HFF-Myc (cell line): ENCODE measurements around the gene PLEKHM1.

ENCODE experiments used
- DNase-seq: peaks from one replicate; pipeline ENCODE4 v3.0.0-alpha.2; 2011; ENCODE audit warnings: low read depth; ENCODE audit errors: extremely low read depth
- H3K4me3 ChIP-seq: replicated peaks from 2 replicates; pipeline ENCODE4 v1.5.1; 2011; ENCODE audit warnings: low read depth, mild to moderate bottlenecking, control low read depth, low read length
- CTCF ChIP-seq: IDR thresholded peaks from 2 replicates; pipeline ENCODE4 v1.5.1; 2012; ENCODE audit warnings: mild to moderate bottlenecking, low read depth, low read length, control low read depth; ENCODE audit errors: missing control alignments

Gene PLEKHM1

DNA sequence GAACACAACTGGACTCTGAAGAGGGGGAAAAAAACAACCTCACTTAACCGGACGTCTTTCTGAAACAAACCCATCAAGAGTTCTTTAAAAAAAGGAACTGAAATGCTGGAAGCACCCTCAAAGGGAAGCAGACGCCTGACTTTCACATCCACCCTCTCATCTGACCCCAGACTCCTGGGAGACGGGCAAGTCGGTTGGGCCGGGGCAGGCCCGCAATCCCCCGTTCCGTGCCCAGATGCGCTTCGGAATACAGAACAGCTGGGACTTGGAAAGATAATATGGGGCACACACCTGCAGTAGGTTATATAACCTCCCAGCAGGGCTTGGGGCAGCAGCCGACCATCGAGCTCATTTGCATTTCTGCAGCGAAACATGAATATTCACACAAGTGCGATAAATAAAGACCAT is 61.6 kb downstream of the PLEKHM1 start:
- H3K4me3 ChIP-seq, result no peak overlapping the region
- TF ChIP-seq CTCF, result no peak
- no peak for DNase-seq

- H3K4me3 ChIP-seq, result no peak overlapping the region
- TF ChIP-seq CTCF, result peak; percentile 95
- DNase-seq, result no peak
Observed at GRCh38 chr17:45428050-45428617, 62.4 kb downstream of the PLEKHM1 start.

- no peak overlapping the region for H3K4me3 ChIP-seq
- DNase-seq, result no peak
- no peak for TF ChIP-seq CTCF
Observed at GRCh38 chr17:45427181-45427835, 63.2 kb downstream of the PLEKHM1 start.

- DNase-seq, result no peak
- no peak for TF ChIP-seq CTCF
- H3K4me3 ChIP-seq, result no peak overlapping the region
Observed at GRCh38 chr17:45426561-45426960, 64.0 kb downstream of the PLEKHM1 start.

GRCh38 chr17:45425984-45426413 is 64.5 kb downstream of the PLEKHM1 start:
- H3K4me3 ChIP-seq, result no peak overlapping the region
- no peak for TF ChIP-seq CTCF
- no peak for DNase-seq

DNA sequence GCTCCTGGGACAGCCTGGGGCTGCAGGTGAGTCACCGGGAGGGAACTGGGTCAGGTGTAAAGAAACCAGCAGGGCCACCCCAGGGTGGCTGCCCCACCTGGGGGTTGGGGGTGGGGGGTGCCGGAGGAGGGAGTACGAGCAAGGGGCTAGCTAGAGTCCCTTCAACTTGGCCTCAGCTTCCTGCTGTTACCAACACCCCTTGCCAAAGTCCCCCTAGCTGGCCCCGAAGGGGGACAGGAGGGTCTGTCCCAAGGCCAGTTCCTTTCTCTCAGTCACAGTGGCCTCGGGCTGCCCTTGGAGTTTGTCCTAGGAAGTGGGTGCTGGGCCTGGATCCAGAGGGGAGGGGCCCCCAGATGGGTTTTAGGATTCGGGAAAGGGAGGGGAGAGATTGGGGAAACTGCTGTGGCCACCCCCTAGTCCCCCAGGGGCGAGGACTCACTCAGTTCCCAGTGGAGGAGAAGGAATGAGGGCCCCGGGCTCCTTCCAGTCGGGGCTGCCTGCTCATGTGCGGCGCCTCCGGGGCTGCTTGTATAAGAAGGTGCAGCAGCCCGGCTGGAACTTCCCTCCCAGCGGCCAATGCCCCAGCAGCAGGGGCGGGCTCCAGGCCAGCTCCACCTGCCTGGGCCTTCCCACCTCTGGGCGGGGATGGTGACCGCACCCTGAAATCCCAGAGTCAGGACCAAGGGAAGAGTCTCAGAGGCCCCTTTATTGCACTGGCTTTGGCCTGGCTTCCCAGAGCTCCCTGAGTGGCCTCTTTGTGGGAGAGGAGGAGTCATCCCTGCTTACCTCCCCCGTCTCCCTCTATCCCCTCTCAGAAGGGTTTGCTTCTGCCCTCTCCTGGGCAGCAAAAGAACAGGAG is 65.2 kb downstream of the PLEKHM1 start:
- TF ChIP-seq CTCF, result peak; percentile 61
- peak; percentile 31 for DNase-seq
- peak overlapping the region; percentile 15 for H3K4me3 ChIP-seq
